ENCODE measurements around the gene DPF3.

- TF ChIP-seq EZH2 (IDR thresholded peaks at IDR 0.05; ENCODE audit: insufficient read depth, poor library complexity, severe bottlenecking), result no peak
- no peak for TF ChIP-seq EZH2phosphoT487 (IDR thresholded peaks at IDR 0.05; ENCODE audit: insufficient read depth, low read depth)
Measured at GRCh38 chr14:72856530-72857266, 37.2 kb downstream of the DPF3 start.

All from GM23248 (cell line).